ENCODE data around the gene FAM3C. TPM values are rescaled to one million over a fixed set of nuclear protein-coding genes. Genes with fewer than 3 reads are reported as not detected.
A peak's percentile ranks its signal among the peaks of the same experiment; 100 is the strongest.

The FAM3C gene
- polyA plus RNA-seq, 1 donor = 307 TPM

DNA sequence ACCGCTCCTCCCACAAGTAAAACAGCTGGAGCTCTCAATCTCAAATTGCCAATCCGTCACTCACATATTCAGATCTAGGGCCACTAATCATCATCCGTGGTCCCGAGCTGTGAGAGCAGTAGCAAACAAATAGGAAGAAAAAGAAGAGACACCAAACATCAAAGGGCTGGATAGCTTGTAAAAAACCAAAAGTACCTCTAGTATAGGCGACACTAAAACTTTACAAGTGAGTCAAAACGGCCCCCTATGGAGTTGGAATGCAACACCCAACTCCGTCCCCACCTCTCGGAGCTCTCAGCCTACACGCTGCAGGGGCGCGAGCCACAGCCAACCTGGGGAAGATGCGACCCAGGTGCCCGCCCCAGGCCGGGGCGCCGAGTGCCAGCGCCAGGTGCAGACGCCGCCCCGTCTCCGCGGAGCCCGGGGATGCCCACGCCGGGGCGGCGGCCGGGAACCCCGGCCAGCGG lies 581 bp downstream of the FAM3C start:
- WGBS (ENCODE audit: insufficient coverage, low lambda C conversion rate) = no CpG with 5 or more reads among the region's 30 CpGs
- peak; percentile 5 to 62 for DNase-seq
- Histone ChIP-seq H3K27me3 (ENCODE audit: control insufficient read depth, insufficient read depth, low read length) (no peaks in the 10 kb centered on the region), H3K4me3 (ENCODE audit: low read length) (peak overlapping the region; percentile 66), H3K36me3 (ENCODE audit: control insufficient read depth, insufficient read depth, low read length) (peaks cover 4% of the 10 kb centered on the region), H3K4me1 (ENCODE audit: control insufficient read depth, insufficient read depth, low read length) (peaks cover 18% of the 10 kb centered on the region), H3K9me3 (ENCODE audit: control insufficient read depth, low read depth, low read length) (no peaks in the 10 kb centered on the region), H3K27ac (ENCODE audit: low read length) (peak overlapping the region; percentile 89)

DNA sequence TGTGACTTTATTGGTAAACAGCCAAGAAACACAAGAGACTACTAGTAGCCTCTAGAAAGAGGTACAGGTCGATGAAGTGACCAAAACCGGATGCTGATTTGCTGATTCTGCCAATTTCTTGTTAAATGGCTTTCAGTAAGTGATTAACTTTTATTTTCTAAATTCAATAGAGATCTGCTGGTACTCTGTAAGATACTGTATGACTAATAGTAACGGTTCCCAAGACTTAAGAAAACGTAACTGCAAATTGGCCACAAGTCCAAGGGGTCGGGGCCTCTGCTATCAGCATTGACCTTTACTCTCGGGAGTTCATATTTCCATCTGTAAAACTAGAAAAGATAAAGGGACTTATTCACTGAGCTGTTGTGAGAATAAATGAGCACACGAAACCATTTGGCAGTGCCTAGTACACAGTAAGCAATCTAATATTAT lies 1.4 kb downstream of the FAM3C start:
- H3K9me3 ChIP-seq (ENCODE audit: control insufficient read depth, low read depth, low read length) = no peaks in the 10 kb centered on the region
- peak overlapping the region; percentile 89 for H3K27ac ChIP-seq (ENCODE audit: low read length)
- peaks cover 18% of the 10 kb centered on the region for H3K4me1 ChIP-seq (ENCODE audit: control insufficient read depth, insufficient read depth, low read length)
- H3K4me3 ChIP-seq (ENCODE audit: low read length) = peak overlapping the region; percentile 66
- no peaks in the 10 kb centered on the region for H3K27me3 ChIP-seq (ENCODE audit: control insufficient read depth, insufficient read depth, low read length)
- DNase-seq = peak; percentile 77 to 88
- H3K36me3 ChIP-seq (ENCODE audit: control insufficient read depth, insufficient read depth, low read length) = peaks cover 4% of the 10 kb centered on the region
- WGBS (ENCODE audit: insufficient coverage, low lambda C conversion rate) = 30% methylated on average over 2 of the region's 7 CpGs

DNA sequence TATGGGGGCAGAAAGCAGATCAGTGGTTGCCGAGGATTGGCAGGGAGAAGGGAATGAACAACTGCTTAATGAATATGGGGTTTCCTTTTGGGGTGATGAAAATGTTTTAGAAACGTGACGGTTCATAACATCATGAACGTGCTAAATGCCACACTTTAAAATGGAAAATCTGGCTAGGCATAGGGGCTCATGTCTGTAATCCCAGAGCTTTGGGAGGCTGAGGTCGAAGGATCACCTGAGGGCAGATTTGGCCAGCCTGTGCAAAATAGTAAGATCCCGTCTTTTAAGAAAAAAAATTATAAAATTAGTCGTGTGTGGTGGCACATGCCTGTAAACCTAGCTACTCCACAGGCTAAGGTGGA lies 3.1 kb downstream of the FAM3C start:
- peaks cover 4% of the 10 kb centered on the region for H3K36me3 ChIP-seq (ENCODE audit: control insufficient read depth, insufficient read depth, low read length)
- 100% methylated on average over 1 of the region's 7 CpGs for WGBS (ENCODE audit: insufficient coverage, low lambda C conversion rate)
- no peaks in the 10 kb centered on the region for H3K27me3 ChIP-seq (ENCODE audit: control insufficient read depth, insufficient read depth, low read length)
- no peak overlapping the region for H3K4me3 ChIP-seq (ENCODE audit: low read length)
- no peak for DNase-seq
- no peaks in the 10 kb centered on the region for H3K9me3 ChIP-seq (ENCODE audit: control insufficient read depth, low read depth, low read length)
- peak overlapping the region; percentile 89 for H3K27ac ChIP-seq (ENCODE audit: low read length)
- H3K4me1 ChIP-seq (ENCODE audit: control insufficient read depth, insufficient read depth, low read length) = peaks cover 14% of the 10 kb centered on the region

DNA sequence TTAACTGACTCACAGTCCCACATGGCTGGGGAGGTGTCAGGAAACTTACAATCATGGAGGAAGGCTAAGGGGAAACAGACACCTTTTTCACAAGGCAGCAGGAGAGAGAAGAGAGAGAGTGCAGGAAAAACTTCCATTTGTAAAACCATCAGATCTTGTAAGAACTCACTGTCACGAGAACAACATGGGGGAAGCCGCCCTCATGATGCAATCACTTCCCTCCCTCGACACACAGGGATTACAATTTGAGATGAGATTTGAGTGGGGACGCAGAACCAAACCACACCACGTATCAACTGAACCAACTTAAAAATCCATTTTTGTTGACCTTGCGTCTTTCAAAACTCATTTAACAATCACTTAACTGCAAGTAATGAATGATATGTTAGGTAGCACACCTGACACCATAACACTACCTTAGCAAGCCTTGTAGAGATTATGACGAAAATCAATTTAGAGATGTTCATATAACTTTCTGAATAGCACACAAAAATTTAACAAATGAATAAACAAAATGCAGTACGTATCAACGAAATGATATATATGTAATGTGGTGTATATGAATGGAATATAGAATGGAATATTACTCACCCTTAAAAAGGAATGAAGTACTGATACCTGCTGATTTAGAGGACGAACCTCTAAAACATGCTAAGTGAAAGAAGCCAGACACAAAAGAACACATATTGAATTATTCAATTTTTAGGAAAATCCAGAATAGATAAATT lies 3.7 kb downstream of the FAM3C start:
- 100% methylated on average over 5 of the region's 10 CpGs for WGBS (ENCODE audit: insufficient coverage, low lambda C conversion rate)
- Histone ChIP-seq H3K27me3 (ENCODE audit: control insufficient read depth, insufficient read depth, low read length) (no peaks in the 10 kb centered on the region), H3K27ac (ENCODE audit: low read length) (no peak overlapping the region), H3K9me3 (ENCODE audit: control insufficient read depth, low read depth, low read length) (no peaks in the 10 kb centered on the region), H3K4me3 (ENCODE audit: low read length) (no peak overlapping the region), H3K36me3 (ENCODE audit: control insufficient read depth, insufficient read depth, low read length) (peaks cover 4% of the 10 kb centered on the region), H3K4me1 (ENCODE audit: control insufficient read depth, insufficient read depth, low read length) (peaks cover 11% of the 10 kb centered on the region)
- no peak for DNase-seq

DNA sequence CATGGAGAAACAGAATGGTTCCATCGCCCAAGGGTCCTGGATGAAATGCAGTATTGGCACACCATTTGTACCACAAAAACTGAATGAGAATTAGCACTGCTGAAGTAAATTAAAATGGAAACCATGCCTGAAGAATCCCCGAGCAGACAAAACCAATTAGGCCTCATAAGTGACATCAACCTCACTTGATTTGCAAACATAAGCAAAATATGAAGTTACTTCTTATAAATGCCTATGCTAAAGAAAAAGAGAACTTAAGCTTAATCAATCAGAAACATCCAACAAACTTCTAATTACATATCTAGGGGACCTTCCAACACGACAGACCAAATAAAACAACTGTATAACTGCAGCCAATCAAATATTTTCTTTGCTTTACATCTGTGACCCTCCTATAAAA lies 4.4 kb downstream of the FAM3C start:
- no peaks in the 10 kb centered on the region for H3K27me3 ChIP-seq (ENCODE audit: control insufficient read depth, insufficient read depth, low read length)
- no CpG with 5 or more reads among the region's 3 CpGs for WGBS (ENCODE audit: insufficient coverage, low lambda C conversion rate)

DNA sequence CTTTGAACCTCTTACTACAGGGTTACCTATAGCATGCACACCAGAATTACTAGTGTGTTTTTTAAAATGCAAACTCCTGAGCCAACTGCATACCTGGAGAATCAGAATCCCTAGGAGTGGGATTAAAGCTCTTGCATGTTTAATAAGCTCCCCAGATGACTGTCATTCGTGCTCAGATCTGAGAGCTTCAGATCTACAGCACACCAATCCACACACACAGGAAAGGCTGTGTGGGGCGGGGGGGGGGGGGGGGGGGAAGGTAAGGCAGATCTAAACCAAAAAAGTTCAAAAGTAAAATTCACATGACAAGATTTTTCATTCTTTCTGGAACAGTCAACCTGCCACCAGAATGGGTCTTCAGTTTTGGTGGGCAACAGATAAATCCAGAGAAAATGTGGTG lies 5.5 kb downstream of the FAM3C start:
- Histone ChIP-seq H3K9me3 (ENCODE audit: control insufficient read depth, low read depth, low read length) (no peaks in the 10 kb centered on the region), H3K27ac (ENCODE audit: low read length) (no peak overlapping the region), H3K36me3 (ENCODE audit: control insufficient read depth, insufficient read depth, low read length) (peaks cover 4% of the 10 kb centered on the region), H3K4me3 (ENCODE audit: low read length) (no peak overlapping the region), H3K4me1 (ENCODE audit: control insufficient read depth, insufficient read depth, low read length) (peaks cover 6% of the 10 kb centered on the region), H3K27me3 (ENCODE audit: control insufficient read depth, insufficient read depth, low read length) (no peaks in the 10 kb centered on the region)
- DNase-seq = no peak
- no CpG with 5 or more reads among the region's 2 CpGs for WGBS (ENCODE audit: insufficient coverage, low lambda C conversion rate)

More for the DNA sequence above, 4.4 kb downstream of the FAM3C start:
- H3K36me3 ChIP-seq (ENCODE audit: control insufficient read depth, insufficient read depth, low read length) = peaks cover 4% of the 10 kb centered on the region
- H3K9me3 ChIP-seq (ENCODE audit: control insufficient read depth, low read depth, low read length) = no peaks in the 10 kb centered on the region
- H3K27ac ChIP-seq (ENCODE audit: low read length) = no peak overlapping the region
- DNase-seq = no peak
- no peak overlapping the region for H3K4me3 ChIP-seq (ENCODE audit: low read length)
- peaks cover 3% of the 10 kb centered on the region for H3K4me1 ChIP-seq (ENCODE audit: control insufficient read depth, insufficient read depth, low read length)

DNA sequence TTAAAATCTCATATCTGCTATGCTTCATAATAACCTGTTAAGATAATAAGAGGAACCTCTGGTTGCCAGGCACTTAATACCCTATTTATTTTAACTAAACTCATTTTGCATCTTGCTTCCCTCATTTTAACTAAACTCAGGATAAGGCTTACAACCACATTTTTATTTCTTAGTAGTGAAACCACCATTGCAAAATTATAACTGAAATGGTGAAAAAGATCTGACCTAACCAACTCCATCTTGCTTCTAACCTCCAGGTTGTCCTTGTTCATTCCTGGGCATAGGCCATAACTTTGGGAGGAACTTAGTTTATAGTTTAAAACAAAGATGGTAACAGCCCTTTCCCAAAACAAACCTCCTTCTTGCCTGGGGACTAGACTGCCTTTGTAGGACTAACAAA lies 6.0 kb downstream of the FAM3C start:
- H3K27me3 ChIP-seq (ENCODE audit: control insufficient read depth, insufficient read depth, low read length) = no peaks in the 10 kb centered on the region
- no peak overlapping the region for H3K4me3 ChIP-seq (ENCODE audit: low read length)
- peaks cover 4% of the 10 kb centered on the region for H3K36me3 ChIP-seq (ENCODE audit: control insufficient read depth, insufficient read depth, low read length)
- H3K9me3 ChIP-seq (ENCODE audit: control insufficient read depth, low read depth, low read length) = no peaks in the 10 kb centered on the region
- H3K27ac ChIP-seq (ENCODE audit: low read length) = no peak overlapping the region
- peaks cover 9% of the 10 kb centered on the region for H3K4me1 ChIP-seq (ENCODE audit: control insufficient read depth, insufficient read depth, low read length)
- no peak for DNase-seq

DNA sequence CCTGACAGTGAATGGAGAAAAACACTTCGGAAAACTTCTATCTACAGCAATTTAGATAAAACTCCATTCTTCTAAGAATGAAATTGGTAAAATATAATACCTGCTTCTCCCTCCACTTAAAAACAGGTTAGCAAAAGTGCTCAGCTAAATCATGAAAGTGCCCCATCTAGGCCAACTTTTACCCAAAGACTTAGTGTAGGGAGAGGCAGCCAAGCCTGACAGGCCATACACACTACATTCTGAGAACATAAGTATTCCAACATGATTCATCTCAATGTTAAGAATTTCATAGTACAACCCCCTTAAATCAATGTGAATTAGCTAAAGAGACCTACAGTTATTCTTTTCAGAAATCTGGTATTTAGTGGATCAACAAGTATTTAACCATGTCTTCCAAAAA lies 7.2 kb downstream of the FAM3C start:
- no peak for DNase-seq
- Histone ChIP-seq H3K4me1 (ENCODE audit: control insufficient read depth, insufficient read depth, low read length) (peaks cover 19% of the 10 kb centered on the region), H3K36me3 (ENCODE audit: control insufficient read depth, insufficient read depth, low read length) (peaks cover 4% of the 10 kb centered on the region), H3K27me3 (ENCODE audit: control insufficient read depth, insufficient read depth, low read length) (no peaks in the 10 kb centered on the region), H3K27ac (ENCODE audit: low read length) (no peak overlapping the region), H3K4me3 (ENCODE audit: low read length) (no peak overlapping the region), H3K9me3 (ENCODE audit: control insufficient read depth, low read depth, low read length) (no peaks in the 10 kb centered on the region)
- WGBS (ENCODE audit: insufficient coverage, low lambda C conversion rate) = 83% methylated on average over 1 of the region's 1 CpG

DNA sequence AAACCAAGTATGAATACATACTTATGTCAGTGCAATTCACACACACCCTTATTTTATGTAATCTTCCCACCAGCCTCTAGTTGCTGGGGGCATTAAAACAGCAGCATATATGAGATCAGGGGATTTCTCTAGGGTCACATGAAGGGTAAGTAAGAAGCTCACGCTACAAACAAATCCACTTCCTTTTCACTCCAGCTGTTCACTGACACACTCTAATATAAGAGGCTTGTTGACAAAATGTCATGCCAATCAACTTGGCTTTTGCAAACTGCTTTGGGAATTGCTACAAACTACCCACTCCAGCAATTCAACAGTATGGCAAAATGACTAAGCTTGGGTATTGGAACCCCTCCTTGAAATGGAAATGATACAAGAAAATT lies 10.3 kb downstream of the FAM3C start:
- Histone ChIP-seq H3K36me3 (ENCODE audit: control insufficient read depth, insufficient read depth, low read length) (peaks cover 6% of the 10 kb centered on the region), H3K27ac (ENCODE audit: low read length) (no peak overlapping the region), H3K4me3 (ENCODE audit: low read length) (no peak overlapping the region), H3K9me3 (ENCODE audit: control insufficient read depth, low read depth, low read length) (no peaks in the 10 kb centered on the region), H3K27me3 (ENCODE audit: control insufficient read depth, insufficient read depth, low read length) (no peaks in the 10 kb centered on the region), H3K4me1 (ENCODE audit: control insufficient read depth, insufficient read depth, low read length) (peaks cover 31% of the 10 kb centered on the region)
- peak; percentile 9 to 31 for DNase-seq
- no CpG with 5 or more reads among the region's 1 CpG for WGBS (ENCODE audit: insufficient coverage, low lambda C conversion rate)

DNA sequence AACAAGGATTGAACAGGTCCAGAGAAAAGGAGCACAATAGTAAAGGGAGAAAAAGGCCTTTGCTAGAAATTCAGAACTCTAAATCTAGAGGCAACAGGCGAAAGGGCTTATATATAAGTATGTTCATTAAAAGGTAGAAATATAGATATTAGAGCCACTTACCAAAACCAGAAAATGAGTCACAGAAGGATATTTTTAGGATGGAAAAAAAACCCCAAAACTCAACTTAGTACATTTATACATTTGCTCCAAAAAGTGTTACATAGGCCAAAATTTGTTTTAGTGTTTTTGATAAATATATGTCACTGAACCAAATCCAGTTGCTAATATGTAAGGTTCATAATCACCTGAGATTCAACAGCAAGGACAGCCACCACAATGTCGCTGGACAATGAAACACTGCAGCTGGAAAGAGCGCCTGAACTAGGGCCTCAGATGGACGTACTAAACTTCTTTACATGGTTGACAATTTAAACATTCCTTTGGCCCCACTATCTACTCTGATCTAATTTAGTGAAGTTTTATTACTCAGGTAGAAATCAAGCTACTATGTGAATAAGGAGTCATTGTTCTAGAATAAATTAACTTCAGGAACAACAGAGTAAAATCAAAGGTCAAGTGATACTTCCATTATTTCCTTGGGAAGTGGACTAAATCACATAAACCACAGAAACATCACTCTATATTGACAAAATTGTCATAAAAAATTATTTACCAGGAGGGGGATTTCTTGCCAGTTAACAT lies 10.9 kb downstream of the FAM3C start:
- Histone ChIP-seq H3K4me3 (ENCODE audit: low read length) (no peak overlapping the region), H3K9me3 (ENCODE audit: control insufficient read depth, low read depth, low read length) (no peaks in the 10 kb centered on the region), H3K36me3 (ENCODE audit: control insufficient read depth, insufficient read depth, low read length) (peaks cover 7% of the 10 kb centered on the region), H3K27me3 (ENCODE audit: control insufficient read depth, insufficient read depth, low read length) (no peaks in the 10 kb centered on the region), H3K27ac (ENCODE audit: low read length) (no peak overlapping the region), H3K4me1 (ENCODE audit: control insufficient read depth, insufficient read depth, low read length) (peaks cover 31% of the 10 kb centered on the region)
- WGBS (ENCODE audit: insufficient coverage, low lambda C conversion rate) = no CpG with 5 or more reads among the region's 4 CpGs
- no peak for DNase-seq

Measured in large intestine (tissue), 3 donors.